ENCODE measurements around the gene CUX1.

DNA sequence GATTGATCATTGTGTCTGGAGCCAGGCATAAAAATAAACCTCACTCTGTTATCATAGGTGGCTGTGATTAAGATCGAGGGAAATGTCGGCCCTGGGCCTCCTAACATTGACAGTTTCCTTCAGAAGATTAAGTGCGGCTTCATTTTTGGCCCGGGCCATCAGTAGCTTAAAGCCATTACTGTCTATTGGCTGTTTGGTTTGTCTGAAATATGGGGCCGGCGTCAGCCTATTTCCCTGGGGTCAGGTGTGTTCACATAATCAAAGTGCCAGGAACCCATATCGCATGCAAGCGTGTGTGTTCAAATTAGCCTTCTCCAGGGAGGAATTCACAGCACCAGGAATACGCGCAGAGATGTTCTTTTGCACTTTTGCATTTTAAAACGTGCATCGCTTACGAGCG is 114.7 kb downstream of the CUX1 start:
- TF ChIP-seq, protein P1, sequence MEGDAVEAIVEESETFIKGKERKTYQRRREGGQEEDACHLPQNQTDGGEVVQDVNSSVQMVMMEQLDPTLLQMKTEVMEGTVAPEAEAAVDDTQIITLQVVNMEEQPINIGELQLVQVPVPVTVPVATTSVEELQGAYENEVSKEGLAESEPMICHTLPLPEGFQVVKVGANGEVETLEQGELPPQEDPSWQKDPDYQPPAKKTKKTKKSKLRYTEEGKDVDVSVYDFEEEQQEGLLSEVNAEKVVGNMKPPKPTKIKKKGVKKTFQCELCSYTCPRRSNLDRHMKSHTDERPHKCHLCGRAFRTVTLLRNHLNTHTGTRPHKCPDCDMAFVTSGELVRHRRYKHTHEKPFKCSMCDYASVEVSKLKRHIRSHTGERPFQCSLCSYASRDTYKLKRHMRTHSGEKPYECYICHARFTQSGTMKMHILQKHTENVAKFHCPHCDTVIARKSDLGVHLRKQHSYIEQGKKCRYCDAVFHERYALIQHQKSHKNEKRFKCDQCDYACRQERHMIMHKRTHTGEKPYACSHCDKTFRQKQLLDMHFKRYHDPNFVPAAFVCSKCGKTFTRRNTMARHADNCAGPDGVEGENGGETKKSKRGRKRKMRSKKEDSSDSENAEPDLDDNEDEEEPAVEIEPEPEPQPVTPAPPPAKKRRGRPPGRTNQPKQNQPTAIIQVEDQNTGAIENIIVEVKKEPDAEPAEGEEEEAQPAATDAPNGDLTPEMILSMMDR (IDR thresholded peaks at IDR 0.05), result no peak
- TF ChIP-seq POLR2A (IDR thresholded peaks at IDR 0.05), result no peak
